ENCODE measurements around the gene COTL1. TPM values are rescaled to one million over a fixed set of nuclear protein-coding genes. Genes with fewer than 3 reads are reported as not detected.

The COTL1 gene
- polyA plus RNA-seq, 1 of the 3 experiments (the other 2 are of a cell fraction), result 91.6 TPM

DNA sequence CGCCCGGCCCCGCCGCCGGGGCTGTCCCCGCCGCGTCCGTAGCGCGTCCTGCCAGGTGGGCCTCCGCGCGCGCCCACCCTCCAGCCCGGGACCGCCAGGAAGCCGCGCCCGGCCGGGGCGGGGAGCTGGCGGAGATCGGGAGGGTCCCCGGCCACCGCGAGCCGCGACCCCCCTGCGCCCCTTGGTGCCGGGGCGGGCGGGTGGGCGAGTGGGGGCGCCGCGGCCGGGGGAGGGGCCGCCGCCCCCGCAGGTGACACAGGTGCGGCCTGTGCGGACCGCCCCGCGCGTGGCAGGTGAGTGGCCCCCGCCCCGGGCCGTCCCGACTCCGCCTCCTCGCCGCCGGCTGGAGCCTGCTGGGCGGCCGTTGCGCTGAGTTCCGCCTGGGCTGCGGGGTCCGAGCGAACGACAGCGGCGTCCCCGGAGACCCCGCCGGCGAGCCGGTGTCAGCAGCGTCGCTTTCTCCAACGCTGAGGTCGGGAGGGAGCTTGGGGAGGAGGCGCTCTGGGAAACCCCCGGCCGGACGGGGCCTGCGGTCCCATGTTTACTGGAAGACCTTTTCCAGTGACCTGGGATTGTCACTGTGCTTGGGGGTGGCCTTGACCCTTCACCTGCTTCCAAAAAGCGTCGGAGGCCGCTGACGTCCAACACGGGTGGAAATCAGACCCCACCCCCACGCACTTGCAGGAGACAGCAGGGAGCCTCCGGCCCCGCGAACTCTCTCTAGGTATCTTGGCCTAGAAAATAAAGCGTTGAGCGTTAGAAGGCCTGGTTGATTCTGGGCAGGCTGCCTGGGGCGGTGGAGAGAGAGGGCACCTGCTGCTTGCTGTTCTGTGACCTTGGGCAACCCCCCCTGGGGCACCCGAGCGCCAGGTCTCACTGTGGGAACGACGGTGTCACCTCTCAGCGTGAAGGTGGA, 31.0 kb upstream of the COTL1 start (continued):
- TF ChIP-seq, protein P1, sequence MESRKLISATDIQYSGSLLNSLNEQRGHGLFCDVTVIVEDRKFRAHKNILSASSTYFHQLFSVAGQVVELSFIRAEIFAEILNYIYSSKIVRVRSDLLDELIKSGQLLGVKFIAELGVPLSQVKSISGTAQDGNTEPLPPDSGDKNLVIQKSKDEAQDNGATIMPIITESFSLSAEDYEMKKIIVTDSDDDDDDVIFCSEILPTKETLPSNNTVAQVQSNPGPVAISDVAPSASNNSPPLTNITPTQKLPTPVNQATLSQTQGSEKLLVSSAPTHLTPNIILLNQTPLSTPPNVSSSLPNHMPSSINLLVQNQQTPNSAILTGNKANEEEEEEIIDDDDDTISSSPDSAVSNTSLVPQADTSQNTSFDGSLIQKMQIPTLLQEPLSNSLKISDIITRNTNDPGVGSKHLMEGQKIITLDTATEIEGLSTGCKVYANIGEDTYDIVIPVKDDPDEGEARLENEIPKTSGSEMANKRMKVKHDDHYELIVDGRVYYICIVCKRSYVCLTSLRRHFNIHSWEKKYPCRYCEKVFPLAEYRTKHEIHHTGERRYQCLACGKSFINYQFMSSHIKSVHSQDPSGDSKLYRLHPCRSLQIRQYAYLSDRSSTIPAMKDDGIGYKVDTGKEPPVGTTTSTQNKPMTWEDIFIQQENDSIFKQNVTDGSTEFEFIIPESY (IDR thresholded peaks at IDR 0.05; ENCODE audit: borderline replicate concordance, low read depth), result no peak
- TF ChIP-seq RXRA (IDR thresholded peaks at IDR 0.05; ENCODE audit: borderline replicate concordance, low read depth) (no peak), SIN3A (IDR thresholded peaks at IDR 0.05; ENCODE audit: borderline replicate concordance, low read depth, low read length) (no peak), FOXJ3 (CRISPR knock-in tag; IDR thresholded peaks at IDR 0.05) (no peak), RFX5 (IDR thresholded peaks at IDR 0.05; ENCODE audit: low read length) (no peak), FOXM1 (IDR thresholded peaks at IDR 0.05; ENCODE audit: low read depth) (no peak), NRF1 (IDR thresholded peaks at IDR 0.05; ENCODE audit: low read depth, low read length) (no peak), EZH2phosphoT487 (IDR thresholded peaks at IDR 0.05; ENCODE audit: borderline replicate concordance, low read depth) (no peak), USF2 (IDR thresholded peaks at IDR 0.05; ENCODE audit: borderline replicate concordance, low read depth, low read length) (no peak)
- TF ChIP-seq, protein P2, sequence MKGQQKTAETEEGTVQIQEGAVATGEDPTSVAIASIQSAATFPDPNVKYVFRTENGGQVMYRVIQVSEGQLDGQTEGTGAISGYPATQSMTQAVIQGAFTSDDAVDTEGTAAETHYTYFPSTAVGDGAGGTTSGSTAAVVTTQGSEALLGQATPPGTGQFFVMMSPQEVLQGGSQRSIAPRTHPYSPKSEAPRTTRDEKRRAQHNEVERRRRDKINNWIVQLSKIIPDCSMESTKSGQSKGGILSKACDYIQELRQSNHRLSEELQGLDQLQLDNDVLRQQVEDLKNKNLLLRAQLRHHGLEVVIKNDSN (IDR thresholded peaks at IDR 0.05; ENCODE audit: borderline replicate concordance, low read depth), result no peak

- POLR2A ChIA-PET, result interaction anchor here (1.2 kb wide), 1 partner anchor 20 kb away, joined by 3 read pairs; no protein-coding TSS in a partner anchor
- H3K9me3 ChIP-seq, result no peaks in the 10 kb centered on the region
- peak within 1 kb of the TSS; percentile 65 to 74 for H3K4me3 ChIP-seq (ENCODE audit: low read depth in 2 of 2, low read length in 1 of 2)
- H3F3A ChIP-seq (replicated peaks; ENCODE audit: insufficient read depth), result peaks cover 21% of the 10 kb centered on the region
- peak; percentile 96 for DNase-seq
- CTCF ChIA-PET, result interaction anchor here (0.7 to 6.4 kb wide), 7 partner anchors 21 to 222 kb away, joined by 3 to 33 read pairs (median 3); no protein-coding TSS in a partner anchor
- peaks cover 33% of the 10 kb centered on the region; the same call in 1 of the 2 replicates for H3K79me2 ChIP-seq (ENCODE audit: insufficient read depth)
- peak within 1 kb of the TSS; percentile 83 for H2AFZ ChIP-seq (ENCODE audit: low read depth)
- peaks cover 12 to 20% of the 10 kb centered on the region in 2 experiments; a peak in 2 of 4 replicates for H3K4me1 ChIP-seq (ENCODE audit: control insufficient read depth in 1 of 2, insufficient read depth in 2 of 2, low read depth in 1 of 2, low read length in 1 of 2)
- WGBS (ENCODE audit: low lambda C conversion rate), result 15% methylated on average over 23 of the region's 77 CpGs
- peaks cover 10% of the 10 kb centered on the region for H4K20me1 ChIP-seq (ENCODE audit: insufficient read depth)
- peaks cover 8 to 13% of the 10 kb centered on the region in 2 experiments for H3K36me3 ChIP-seq (replicated peaks in 1 of 2; ENCODE audit: control insufficient read depth in 1 of 2, insufficient read depth in 2 of 2, low read length in 1 of 2)
- peak within 1 kb of the TSS; percentile 96 for H3K4me2 ChIP-seq
- H3K27ac ChIP-seq (ENCODE audit: low read depth in 2 of 2, low read length in 1 of 2), result peak within 1 kb of the TSS; percentile 45 to 70
- H3K9me2 ChIP-seq, result no peaks in the 10 kb centered on the region
- H3K27me3 ChIP-seq (ENCODE audit: insufficient read depth), result no peaks in the 10 kb centered on the region
- peak within 1 kb of the TSS; percentile 66 for H3K9ac ChIP-seq
- TF ChIP-seq PBX3 (IDR thresholded peaks at IDR 0.05), result no peak
- TF ChIP-seq SMC3 (IDR thresholded peaks at IDR 0.05; ENCODE audit: low read depth, low read length), result no peak
- TF ChIP-seq POLR2AphosphoS5 (IDR thresholded peaks at IDR 0.05; ENCODE audit: low read depth, low read length), result no peak
- no peak for TF ChIP-seq TAF1 (IDR thresholded peaks at IDR 0.05; ENCODE audit: borderline replicate concordance, low read depth, low read length)
- no peak for TF ChIP-seq ELF1 (IDR thresholded peaks at IDR 0.05)
- TF ChIP-seq, protein P3, sequence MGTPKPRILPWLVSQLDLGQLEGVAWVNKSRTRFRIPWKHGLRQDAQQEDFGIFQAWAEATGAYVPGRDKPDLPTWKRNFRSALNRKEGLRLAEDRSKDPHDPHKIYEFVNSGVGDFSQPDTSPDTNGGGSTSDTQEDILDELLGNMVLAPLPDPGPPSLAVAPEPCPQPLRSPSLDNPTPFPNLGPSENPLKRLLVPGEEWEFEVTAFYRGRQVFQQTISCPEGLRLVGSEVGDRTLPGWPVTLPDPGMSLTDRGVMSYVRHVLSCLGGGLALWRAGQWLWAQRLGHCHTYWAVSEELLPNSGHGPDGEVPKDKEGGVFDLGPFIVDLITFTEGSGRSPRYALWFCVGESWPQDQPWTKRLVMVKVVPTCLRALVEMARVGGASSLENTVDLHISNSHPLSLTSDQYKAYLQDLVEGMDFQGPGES (IDR thresholded peaks at IDR 0.05; ENCODE audit: low read depth, low read length), result no peak
- TF ChIP-seq MXI1 (IDR thresholded peaks at IDR 0.05; ENCODE audit: low read depth, low read length), result no peak
- no peak for TF ChIP-seq SIN3A (IDR thresholded peaks at IDR 0.05; ENCODE audit: borderline replicate concordance, low read depth, low read length)
- no peak for TF ChIP-seq EZH2phosphoT487 (IDR thresholded peaks at IDR 0.05; ENCODE audit: borderline replicate concordance, low read depth)
- TF ChIP-seq MEF2A (IDR thresholded peaks at IDR 0.05; ENCODE audit: borderline replicate concordance, low read depth), result no peak
- TF ChIP-seq, protein P2 (IDR thresholded peaks at IDR 0.05; ENCODE audit: borderline replicate concordance, low read depth), result no peak
- 0 out of 2 replicates have a peak, but pooled peaks have one; percentile 5 for TF ChIP-seq NRF1 (IDR thresholded peaks at IDR 0.05; ENCODE audit: low read depth, low read length)
- TF ChIP-seq CHD2 (IDR thresholded peaks at IDR 0.05; ENCODE audit: low read length, partially characterized antibody), result no peak
These were observed 30.1 kb upstream of the COTL1 start, which contains the start of gene KLHL36 for GRCh38 chr16:84647828-84648594. TSS of gene KLHL36 (plus strand) at chr16:84648511. CDS start at chr16:84650868, 2,357 bp downstream.

Data from SK-N-SH (cell line).